ENCODE measurements around the gene IP6K3.

The IP6K3 gene

GRCh38 chr6:33700391-33701050 lies 46.2 kb downstream of the IP6K3 start:
- Histone ChIP-seq H3K36me3 (ENCODE audit: control insufficient read depth, insufficient read depth, low read length) (peaks cover 16% of the 10 kb centered on the region), H3K4me3 (ENCODE audit: low read length) (no peak overlapping the region), H3K9me3 (ENCODE audit: control insufficient read depth, low read length) (no peaks in the 10 kb centered on the region), H3K4me1 (ENCODE audit: control insufficient read depth, insufficient read depth, low read length) (peaks cover 17% of the 10 kb centered on the region), H3K9ac (ENCODE audit: low read length) (no peak overlapping the region), H3K27me3 (ENCODE audit: control insufficient read depth, insufficient read depth, low read length) (no peaks in the 10 kb centered on the region)

- H3K9me3 ChIP-seq (ENCODE audit: control insufficient read depth, low read length) = no peaks in the 10 kb centered on the region
- peaks cover 21% of the 10 kb centered on the region for H3K4me1 ChIP-seq (ENCODE audit: control insufficient read depth, insufficient read depth, low read length)
- H3K27me3 ChIP-seq (ENCODE audit: control insufficient read depth, insufficient read depth, low read length) = no peaks in the 10 kb centered on the region
- no peak overlapping the region for H3K4me3 ChIP-seq (ENCODE audit: low read length)
- H3K9ac ChIP-seq (ENCODE audit: low read length) = no peak overlapping the region
- peaks cover 24% of the 10 kb centered on the region for H3K36me3 ChIP-seq (ENCODE audit: control insufficient read depth, insufficient read depth, low read length)
Measured at GRCh38 chr6:33699739-33700138, 47.0 kb downstream of the IP6K3 start.

- Histone ChIP-seq H3K27me3 (ENCODE audit: control insufficient read depth, insufficient read depth, low read length) (no peaks in the 10 kb centered on the region), H3K9me3 (ENCODE audit: control insufficient read depth, low read length) (no peaks in the 10 kb centered on the region), H3K4me1 (ENCODE audit: control insufficient read depth, insufficient read depth, low read length) (peaks cover 25% of the 10 kb centered on the region), H3K4me3 (ENCODE audit: low read length) (no peak overlapping the region), H3K9ac (ENCODE audit: low read length) (no peak overlapping the region), H3K36me3 (ENCODE audit: control insufficient read depth, insufficient read depth, low read length) (peaks cover 30% of the 10 kb centered on the region)
Measured at GRCh38 chr6:33699131-33699530, 47.6 kb downstream of the IP6K3 start.

GRCh38 chr6:33698494-33698893 lies 48.2 kb downstream of the IP6K3 start:
- H3K9ac ChIP-seq (ENCODE audit: low read length) = no peak overlapping the region
- H3K36me3 ChIP-seq (ENCODE audit: control insufficient read depth, insufficient read depth, low read length) = peaks cover 30% of the 10 kb centered on the region
- H3K4me3 ChIP-seq (ENCODE audit: low read length) = no peak overlapping the region
- H3K4me1 ChIP-seq (ENCODE audit: control insufficient read depth, insufficient read depth, low read length) = peaks cover 25% of the 10 kb centered on the region
- no peaks in the 10 kb centered on the region for H3K9me3 ChIP-seq (ENCODE audit: control insufficient read depth, low read length)
- no peaks in the 10 kb centered on the region for H3K27me3 ChIP-seq (ENCODE audit: control insufficient read depth, insufficient read depth, low read length)

GRCh38 chr6:33697845-33698244 lies 48.9 kb downstream of the IP6K3 start:
- Histone ChIP-seq H3K27me3 (ENCODE audit: control insufficient read depth, insufficient read depth, low read length) (no peaks in the 10 kb centered on the region), H3K9ac (ENCODE audit: low read length) (no peak overlapping the region), H3K4me1 (ENCODE audit: control insufficient read depth, insufficient read depth, low read length) (peaks cover 25% of the 10 kb centered on the region), H3K4me3 (ENCODE audit: low read length) (no peak overlapping the region), H3K36me3 (ENCODE audit: control insufficient read depth, insufficient read depth, low read length) (peaks cover 30% of the 10 kb centered on the region), H3K9me3 (ENCODE audit: control insufficient read depth, low read length) (no peaks in the 10 kb centered on the region)

- H3K36me3 ChIP-seq (ENCODE audit: control insufficient read depth, insufficient read depth, low read length) = peaks cover 30% of the 10 kb centered on the region
- H3K9ac ChIP-seq (ENCODE audit: low read length) = no peak overlapping the region
- H3K4me3 ChIP-seq (ENCODE audit: low read length) = no peak overlapping the region
- peaks cover 25% of the 10 kb centered on the region for H3K4me1 ChIP-seq (ENCODE audit: control insufficient read depth, insufficient read depth, low read length)
- H3K27me3 ChIP-seq (ENCODE audit: control insufficient read depth, insufficient read depth, low read length) = no peaks in the 10 kb centered on the region
- H3K9me3 ChIP-seq (ENCODE audit: control insufficient read depth, low read length) = no peaks in the 10 kb centered on the region
Measured at GRCh38 chr6:33696548-33697518, 49.9 kb downstream of the IP6K3 start.

- Histone ChIP-seq H3K27me3 (ENCODE audit: control insufficient read depth, insufficient read depth, low read length) (no peaks in the 10 kb centered on the region), H3K4me1 (ENCODE audit: control insufficient read depth, insufficient read depth, low read length) (peaks cover 25% of the 10 kb centered on the region), H3K4me3 (ENCODE audit: low read length) (no peak overlapping the region), H3K9me3 (ENCODE audit: control insufficient read depth, low read length) (no peaks in the 10 kb centered on the region), H3K36me3 (ENCODE audit: control insufficient read depth, insufficient read depth, low read length) (peaks cover 32% of the 10 kb centered on the region), H3K9ac (ENCODE audit: low read length) (no peak overlapping the region)
Measured at GRCh38 chr6:33696076-33696475, 50.6 kb downstream of the IP6K3 start.

- H3K9ac ChIP-seq (ENCODE audit: low read length) = no peak overlapping the region
- no peaks in the 10 kb centered on the region for H3K27me3 ChIP-seq (ENCODE audit: control insufficient read depth, insufficient read depth, low read length)
- no peak overlapping the region for H3K4me3 ChIP-seq (ENCODE audit: low read length)
- H3K36me3 ChIP-seq (ENCODE audit: control insufficient read depth, insufficient read depth, low read length) = peaks cover 38% of the 10 kb centered on the region
- H3K4me1 ChIP-seq (ENCODE audit: control insufficient read depth, insufficient read depth, low read length) = peaks cover 25% of the 10 kb centered on the region
- no peaks in the 10 kb centered on the region for H3K9me3 ChIP-seq (ENCODE audit: control insufficient read depth, low read length)
Measured at GRCh38 chr6:33695451-33695887, 51.2 kb downstream of the IP6K3 start.

- H3K4me3 ChIP-seq (ENCODE audit: low read length) = no peak overlapping the region
- no peaks in the 10 kb centered on the region for H3K9me3 ChIP-seq (ENCODE audit: control insufficient read depth, low read length)
- H3K4me1 ChIP-seq (ENCODE audit: control insufficient read depth, insufficient read depth, low read length) = peaks cover 25% of the 10 kb centered on the region
- H3K27me3 ChIP-seq (ENCODE audit: control insufficient read depth, insufficient read depth, low read length) = no peaks in the 10 kb centered on the region
- no peak overlapping the region for H3K9ac ChIP-seq (ENCODE audit: low read length)
- H3K36me3 ChIP-seq (ENCODE audit: control insufficient read depth, insufficient read depth, low read length) = peaks cover 41% of the 10 kb centered on the region
Measured at GRCh38 chr6:33694977-33695376, 51.7 kb downstream of the IP6K3 start.

GRCh38 chr6:33694401-33694931 lies 52.2 kb downstream of the IP6K3 start:
- H3K4me1 ChIP-seq (ENCODE audit: control insufficient read depth, insufficient read depth, low read length) = peaks cover 25% of the 10 kb centered on the region
- no peak overlapping the region for H3K4me3 ChIP-seq (ENCODE audit: low read length)
- H3K36me3 ChIP-seq (ENCODE audit: control insufficient read depth, insufficient read depth, low read length) = peaks cover 44% of the 10 kb centered on the region
- no peaks in the 10 kb centered on the region for H3K27me3 ChIP-seq (ENCODE audit: control insufficient read depth, insufficient read depth, low read length)
- no peaks in the 10 kb centered on the region for H3K9me3 ChIP-seq (ENCODE audit: control insufficient read depth, low read length)
- no peak overlapping the region for H3K9ac ChIP-seq (ENCODE audit: low read length)

- Histone ChIP-seq H3K9ac (ENCODE audit: low read length) (no peak overlapping the region), H3K4me1 (ENCODE audit: control insufficient read depth, insufficient read depth, low read length) (peaks cover 25% of the 10 kb centered on the region), H3K9me3 (ENCODE audit: control insufficient read depth, low read length) (no peaks in the 10 kb centered on the region), H3K27me3 (ENCODE audit: control insufficient read depth, insufficient read depth, low read length) (no peaks in the 10 kb centered on the region), H3K36me3 (ENCODE audit: control insufficient read depth, insufficient read depth, low read length) (peaks cover 40% of the 10 kb centered on the region), H3K4me3 (ENCODE audit: low read length) (no peak overlapping the region)
Measured at GRCh38 chr6:33693186-33694105, 53.3 kb downstream of the IP6K3 start.

All from mucosa of stomach (tissue), 1 donor.